H9 (cell line): ENCODE results near the gene OSBPL10. TPM values are rescaled to one million over a fixed set of nuclear protein-coding genes. Genes with fewer than 3 reads are reported as not detected.

Experiments
- DNase-seq: peaks from one replicate; pipeline ENCODE4 v3.0.0-alpha.2; 2017
- H2AFZ ChIP-seq: one replicate; pipeline ENCODE4 v1.6.1; 2013; ENCODE audit warnings: mild to moderate bottlenecking, low read length, control low read depth, moderate library complexity
- H2AK5ac ChIP-seq: 2 replicates; pipeline ENCODE4 v1.6.1; 2013; ENCODE audit warnings: low read length, control low read depth, mixed read lengths; ENCODE audit not compliant: insufficient read length
- H2BK120ac ChIP-seq: one replicate; pipeline ENCODE4 v1.6.1; 2013; ENCODE audit warnings: low read depth, mild to moderate bottlenecking, low read length, control low read depth, inconsistent platforms; ENCODE audit not compliant: poor library complexity, severe bottlenecking
- H2BK12ac ChIP-seq: 2 replicates; pipeline ENCODE4 v1.6.1; 2013; ENCODE audit warnings: low read length, control low read depth, mixed read lengths, low read depth; ENCODE audit not compliant: insufficient read length
- H2BK15ac ChIP-seq: 2 replicates; pipeline ENCODE4 v1.6.1; 2013; ENCODE audit warnings: low read depth, low read length, control low read depth
- H2BK20ac ChIP-seq: one replicate; pipeline ENCODE4 v1.6.1; 2013; ENCODE audit warnings: low read depth, mild to moderate bottlenecking, low read length, control low read depth, inconsistent platforms; ENCODE audit not compliant: poor library complexity, severe bottlenecking
- H2BK5ac ChIP-seq: 2 replicates; pipeline ENCODE4 v1.6.1; 2013; ENCODE audit warnings: low read length, control low read depth, mixed read lengths; ENCODE audit not compliant: insufficient read length
- H3K14ac ChIP-seq: 2 replicates; pipeline ENCODE4 v1.6.1; 2013; ENCODE audit warnings: low read length, control low read depth; ENCODE audit not compliant: insufficient read depth
- H3K18ac ChIP-seq: 2 replicates; pipeline ENCODE4 v1.6.1; 2013; ENCODE audit warnings: low read depth, mild to moderate bottlenecking, mixed read lengths, low read length, control low read depth; ENCODE audit not compliant: insufficient read length
- H3K23ac ChIP-seq: 2 replicates; pipeline ENCODE4 v1.6.1; 2013; ENCODE audit warnings: low read length, control low read depth, mixed read lengths, low read depth; ENCODE audit not compliant: insufficient read length
- H3K23me2 ChIP-seq: 2 replicates; pipeline ENCODE4 v1.6.1; 2013; ENCODE audit warnings: low read depth, mild to moderate bottlenecking, mixed read lengths, low read length, control low read depth; ENCODE audit not compliant: insufficient read length, poor library complexity, severe bottlenecking
- H3K27ac ChIP-seq: 2 replicates; pipeline ENCODE4 v1.5.1; 2013; ENCODE audit warnings: low read length, control low read depth, mixed read lengths, low read depth; ENCODE audit not compliant: insufficient read length
- H3K27me3 ChIP-seq: 2 replicates; pipeline ENCODE4 v1.6.1; 2013; ENCODE audit warnings: low read length, control low read depth, inconsistent platforms; ENCODE audit not compliant: insufficient read depth
- H3K4ac ChIP-seq: 2 replicates; pipeline ENCODE4 v1.6.1; 2013; ENCODE audit warnings: low read depth, mild to moderate bottlenecking, control low read depth, inconsistent platforms, low read length, moderate library complexity
- H3K4me1 ChIP-seq: 2 replicates; pipeline ENCODE4 v1.6.1; 2013; ENCODE audit warnings: low read length, control low read depth, inconsistent platforms; ENCODE audit not compliant: insufficient read depth
- H3K4me2 ChIP-seq: 2 replicates; pipeline ENCODE4 v1.6.1; 2013; ENCODE audit warnings: low read length, control low read depth, mixed read lengths; ENCODE audit not compliant: insufficient read length, insufficient read depth
- H3K56ac ChIP-seq: 2 replicates; pipeline ENCODE4 v1.6.1; 2013; ENCODE audit warnings: low read depth, mild to moderate bottlenecking, mixed read lengths, low read length, control low read depth; ENCODE audit not compliant: insufficient read length
- H3K79me1 ChIP-seq: 2 replicates; pipeline ENCODE4 v1.6.1; 2013; ENCODE audit warnings: low read depth, mild to moderate bottlenecking, moderate library complexity, low read length, control low read depth, inconsistent platforms; ENCODE audit not compliant: insufficient read depth, poor library complexity, severe bottlenecking
- H3K79me2 ChIP-seq: 2 replicates; pipeline ENCODE4 v1.6.1; 2013; ENCODE audit warnings: low read length, control low read depth, inconsistent platforms; ENCODE audit not compliant: insufficient read depth
- H3K9ac ChIP-seq: 2 replicates; pipeline ENCODE4 v1.6.1; 2013; ENCODE audit warnings: low read length, control low read depth, mixed read lengths; ENCODE audit not compliant: insufficient read length; ENCODE audit errors: extremely low read depth
- H3K9me3 ChIP-seq: one replicate; pipeline ENCODE4 v1.6.1; 2013; ENCODE audit warnings: low read depth, low read length, inconsistent platforms; ENCODE audit not compliant: control insufficient read depth
- H3T11ph ChIP-seq: one replicate; pipeline ENCODE4 v1.6.1; 2013; ENCODE audit warnings: mild to moderate bottlenecking, low read length, control low read depth, inconsistent platforms
- H4K20me1 ChIP-seq: one replicate; pipeline ENCODE4 v1.6.1; 2013; ENCODE audit not compliant: control insufficient read depth, insufficient read length, insufficient read depth
- H4K5ac ChIP-seq: 2 replicates; pipeline ENCODE4 v1.6.1; 2013; ENCODE audit warnings: low read depth, mild to moderate bottlenecking, mixed read lengths, low read length, control low read depth; ENCODE audit not compliant: insufficient read length
- H4K8ac ChIP-seq: replicated peaks from 2 replicates; pipeline ENCODE4 v1.6.1; 2013; ENCODE audit warnings: low read length, control low read depth, mixed read lengths, low read depth; ENCODE audit not compliant: insufficient read length
- H4K91ac ChIP-seq: 2 replicates; pipeline ENCODE4 v1.6.1; 2013; ENCODE audit warnings: low read depth, mild to moderate bottlenecking, moderate library complexity, mixed read lengths, low read length, control low read depth; ENCODE audit not compliant: insufficient read length
- H3K27ac Mint-ChIP-seq, 3 experiments: 2 replicates in 2 of 3; 3 replicates in 1 of 3; pipeline ENCODE4 v1.8.0; 2020 to 2021; ENCODE audit warnings: mixed read lengths in 3 of 3, mild to moderate bottlenecking in 1 of 3, moderate library complexity in 1 of 3
- H3K27me3 Mint-ChIP-seq: 2 replicates; pipeline ENCODE4 v1.8.0; 2021; ENCODE audit warnings: low read depth, mild to moderate bottlenecking, moderate library complexity, mixed read lengths
- H3K36me3 Mint-ChIP-seq, 3 experiments: 2 replicates in 2 of 3; 3 replicates in 1 of 3; pipeline ENCODE4 v1.8.0; 2020 to 2021; ENCODE audit warnings: low read depth in 3 of 3, mixed read lengths in 3 of 3; ENCODE audit not compliant: insufficient read depth in 1 of 3
- H3K4me1 Mint-ChIP-seq, 2 experiments: 2 replicates each; pipeline ENCODE4 v1.8.0; 2020; ENCODE audit warnings: mixed read lengths in 2 of 2
- H3K4me3 Mint-ChIP-seq, 2 experiments: 2 replicates in 1 of 2; 3 replicates in 1 of 2; pipeline ENCODE4 v1.8.0; 2020 to 2021; ENCODE audit warnings: mild to moderate bottlenecking in 2 of 2, mixed read lengths in 2 of 2, moderate library complexity in 1 of 2
- H3K9me3 Mint-ChIP-seq, 2 experiments: 2 replicates in 1 of 2; 3 replicates in 1 of 2; pipeline ENCODE4 v1.8.0; 2020; ENCODE audit warnings: mild to moderate bottlenecking in 2 of 2, mixed read lengths in 2 of 2, moderate library complexity in 1 of 2
- CTCF ChIP-seq: fragments of 200-600 bp; sonication (generic); conservative IDR thresholded peaks from 3 replicates; pipeline ENCODE4 v1.8.0; 2021; ENCODE audit warnings: antibody characterized with exemption, mild to moderate bottlenecking
- WGBS: extraction: QIAGEN DNeasy Blood & Tissue Kit; methylation state at CpG from one replicate; pipeline ENCODE4 v1.1.7; 2013; ENCODE audit warnings: missing lambda C conversion rate, low lambda C conversion rate, mixed read lengths; ENCODE audit not compliant: insufficient read length; ENCODE audit errors: extremely low coverage; 5-methylcytosine and 5-hydroxymethylcytosine counted together
- total RNA-seq: library from RNA; stranded (reverse); gene quantifications from 2 replicates; pipeline ENCODE4 v1.2.1, GENCODE V29; 2021

Gene OSBPL10
- total RNA-seq, 1 experiment from 2014 or later = 42.7 TPM

GRCh38 chr3:31636049-31636448 is 345.0 kb downstream of the OSBPL10 start:
- no peak overlapping the region for H4K5ac ChIP-seq
- no peak overlapping the region for H2BK5ac ChIP-seq
- no peak overlapping the region for H3K56ac ChIP-seq
- no CpG with 5 or more reads among the region's 4 CpGs for WGBS
- H2AFZ ChIP-seq = no peak overlapping the region
- no peaks in the 10 kb centered on the region for H3K79me2 ChIP-seq
- H3K27ac ChIP-seq = no peak overlapping the region
- H3K23me2 ChIP-seq = no peaks in the 10 kb centered on the region
- H3K4ac ChIP-seq = no peak overlapping the region
- no peaks in the 10 kb centered on the region for H3K9me3 ChIP-seq
- no peak overlapping the region for H2BK12ac ChIP-seq
- no peak overlapping the region for H3T11ph ChIP-seq
- H3K4me1 ChIP-seq = no peaks in the 10 kb centered on the region
- no peaks in the 10 kb centered on the region for H3K27me3 ChIP-seq
- no peak for TF ChIP-seq CTCF
- Mint-ChIP-seq H3K27ac (0 out of 7 replicates have a peak overlapping the region, but pooled peaks of 1 of the 3 experiments have one; percentile 63), H3K27me3 (no peaks in the 10 kb centered on the region), H3K4me1 (no peaks in the 10 kb centered on the region), H3K9me3 (no peaks in the 10 kb centered on the region), H3K36me3 (peaks cover 2 to 23% (median 21%) of the 10 kb centered on the region in 3 experiments; a peak in 6 of 7 replicates), H3K4me3 (no peak overlapping the region)
- no peak overlapping the region for H3K14ac ChIP-seq
- H2BK15ac ChIP-seq = no peak overlapping the region
- no peak overlapping the region for H3K9ac ChIP-seq
- H4K91ac ChIP-seq = no peak overlapping the region
- no peak overlapping the region for H3K23ac ChIP-seq
- H4K8ac ChIP-seq = no peak overlapping the region
- no peak for DNase-seq
- H3K4me2 ChIP-seq = no peak overlapping the region
- no peaks in the 10 kb centered on the region for H3K79me1 ChIP-seq
- no peaks in the 10 kb centered on the region for H4K20me1 ChIP-seq
- H3K18ac ChIP-seq = no peak overlapping the region
- no peak overlapping the region for H2BK20ac ChIP-seq
- H2BK120ac ChIP-seq = no peak overlapping the region
- H2AK5ac ChIP-seq = no peak overlapping the region
